Kidney epithelial cell (primary cell): Measurements from ENCODE around the gene TARS2. TPM values are rescaled to one million over a fixed set of nuclear protein-coding genes. Genes with fewer than 3 reads are reported as not detected.

Experiments
- DNase-seq: peaks from one replicate; pipeline ENCODE4 v3.0.0-alpha.2; 2010; ENCODE audit warnings: low read depth
- H3K27me3 ChIP-seq: 2 replicates; pipeline ENCODE4 v1.6.0; 2011; ENCODE audit warnings: low read length; ENCODE audit not compliant: control insufficient read depth, insufficient read depth
- H3K36me3 ChIP-seq: 2 replicates; pipeline ENCODE4 v1.5.1; 2011; ENCODE audit warnings: low read length; ENCODE audit not compliant: control insufficient read depth, insufficient read depth
- H3K4me3 ChIP-seq: 2 replicates; pipeline ENCODE4 v1.5.1; 2011; ENCODE audit warnings: low read depth, mild to moderate bottlenecking, control low read depth, low read length
- CTCF ChIP-seq: IDR thresholded peaks from 2 replicates; pipeline ENCODE4 v1.5.1; 2011; ENCODE audit warnings: mild to moderate bottlenecking, moderate library complexity, low read length, control low read depth, inconsistent platforms; ENCODE audit not compliant: insufficient read depth, poor library complexity, severe bottlenecking
- total RNA-seq: library from RNA; depleted of rRNA; stranded (reverse); fragments of >200 nt; gene quantifications from 2 replicates; pipeline ENCODE4 v1.2.3, GENCODE V29; 2015

TARS2 gene
- total RNA-seq, 1 donor from 2014 or later: 17.6 TPM

- no peak for DNase-seq
- H3K4me3 ChIP-seq: no peak overlapping the region
- H3K36me3 ChIP-seq: no peaks in the 10 kb centered on the region
- TF ChIP-seq CTCF: no peak
- H3K27me3 ChIP-seq: peaks cover 3% of the 10 kb centered on the region
Observed at GRCh38 chr1:150550222-150551050, 63.2 kb downstream of the TARS2 start.

GRCh38 chr1:150551051-150551783 lies 64.0 kb downstream of the TARS2 start:
- Histone ChIP-seq H3K27me3 (peaks cover 3% of the 10 kb centered on the region), H3K36me3 (no peaks in the 10 kb centered on the region), H3K4me3 (no peak overlapping the region)
- TF ChIP-seq CTCF: no peak
- DNase-seq: no peak

- DNase-seq: no peak
- no peak for TF ChIP-seq CTCF
- no peaks in the 10 kb centered on the region for H3K36me3 ChIP-seq
- H3K4me3 ChIP-seq: no peak overlapping the region
- H3K27me3 ChIP-seq: peaks cover 3% of the 10 kb centered on the region
Observed at GRCh38 chr1:150551784-150552127, 64.5 kb downstream of the TARS2 start.

GRCh38 chr1:150552128-150552910 lies 65.1 kb downstream of the TARS2 start:
- TF ChIP-seq CTCF: no peak
- no peak for DNase-seq
- Histone ChIP-seq H3K36me3 (no peaks in the 10 kb centered on the region), H3K27me3 (peaks cover 3% of the 10 kb centered on the region), H3K4me3 (no peak overlapping the region)

GRCh38 chr1:150552911-150553289 lies 65.7 kb downstream of the TARS2 start:
- DNase-seq: no peak
- no peaks in the 10 kb centered on the region for H3K36me3 ChIP-seq

More at GRCh38 chr1:150552911-150553289, 65.7 kb downstream of the TARS2 start:
- peaks cover 3% of the 10 kb centered on the region for H3K27me3 ChIP-seq
- TF ChIP-seq CTCF: no peak
- no peak overlapping the region for H3K4me3 ChIP-seq
